ENCODE results near the gene SLC44A5. TPM values are rescaled to one million over a fixed set of nuclear protein-coding genes. Genes with fewer than 3 reads are reported as not detected.
"Not testable (repeated sequence)": the region's sequence is repeated elsewhere in the genome, so short reads cannot be mapped to it uniquely, and the experiment has no call there.

The SLC44A5 gene
- total and polyA plus RNA-seq, 2 donors from 2014 or later, result 0.66 to 5.0 TPM

GRCh38 chr1:75600781-75601180 is 10.1 kb downstream of the SLC44A5 start:
- H3K36me3 ChIP-seq (ENCODE audit: control insufficient read depth in 2 of 3, insufficient read depth in 3 of 3, low read length in 3 of 3), result no peaks in the 10 kb centered on the region
- no peaks in the 10 kb centered on the region for H3K4me1 ChIP-seq (ENCODE audit: control insufficient read depth in 2 of 3, insufficient read depth in 2 of 3, low read depth in 1 of 3, low read length in 3 of 3)
- no peaks in the 10 kb centered on the region for H3K27me3 ChIP-seq (ENCODE audit: control insufficient read depth, insufficient read depth, low read length)
- no peaks in the 10 kb centered on the region for H3K9me3 ChIP-seq (ENCODE audit: control insufficient read depth in 2 of 3, insufficient read depth in 1 of 3, low read length in 3 of 3)
- TF ChIP-seq, protein P1, sequence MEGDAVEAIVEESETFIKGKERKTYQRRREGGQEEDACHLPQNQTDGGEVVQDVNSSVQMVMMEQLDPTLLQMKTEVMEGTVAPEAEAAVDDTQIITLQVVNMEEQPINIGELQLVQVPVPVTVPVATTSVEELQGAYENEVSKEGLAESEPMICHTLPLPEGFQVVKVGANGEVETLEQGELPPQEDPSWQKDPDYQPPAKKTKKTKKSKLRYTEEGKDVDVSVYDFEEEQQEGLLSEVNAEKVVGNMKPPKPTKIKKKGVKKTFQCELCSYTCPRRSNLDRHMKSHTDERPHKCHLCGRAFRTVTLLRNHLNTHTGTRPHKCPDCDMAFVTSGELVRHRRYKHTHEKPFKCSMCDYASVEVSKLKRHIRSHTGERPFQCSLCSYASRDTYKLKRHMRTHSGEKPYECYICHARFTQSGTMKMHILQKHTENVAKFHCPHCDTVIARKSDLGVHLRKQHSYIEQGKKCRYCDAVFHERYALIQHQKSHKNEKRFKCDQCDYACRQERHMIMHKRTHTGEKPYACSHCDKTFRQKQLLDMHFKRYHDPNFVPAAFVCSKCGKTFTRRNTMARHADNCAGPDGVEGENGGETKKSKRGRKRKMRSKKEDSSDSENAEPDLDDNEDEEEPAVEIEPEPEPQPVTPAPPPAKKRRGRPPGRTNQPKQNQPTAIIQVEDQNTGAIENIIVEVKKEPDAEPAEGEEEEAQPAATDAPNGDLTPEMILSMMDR (IDR thresholded peaks at IDR 0.05; ENCODE audit: borderline replicate concordance, extremely low read depth, insufficient read depth), result no peak
- no peak overlapping the region for H3K4me3 ChIP-seq (ENCODE audit: low read length in 3 of 3)
- intact Hi-C loops (cut with DNase I), result no loop called here
- no peak for DNase-seq
- FAIRE-seq, result no peak
- no peak overlapping the region for H3K27ac ChIP-seq (ENCODE audit: low read depth in 2 of 2, low read length in 2 of 2)
- H3K9ac ChIP-seq (ENCODE audit: low read length in 3 of 3), result no peak overlapping the region

DNA sequence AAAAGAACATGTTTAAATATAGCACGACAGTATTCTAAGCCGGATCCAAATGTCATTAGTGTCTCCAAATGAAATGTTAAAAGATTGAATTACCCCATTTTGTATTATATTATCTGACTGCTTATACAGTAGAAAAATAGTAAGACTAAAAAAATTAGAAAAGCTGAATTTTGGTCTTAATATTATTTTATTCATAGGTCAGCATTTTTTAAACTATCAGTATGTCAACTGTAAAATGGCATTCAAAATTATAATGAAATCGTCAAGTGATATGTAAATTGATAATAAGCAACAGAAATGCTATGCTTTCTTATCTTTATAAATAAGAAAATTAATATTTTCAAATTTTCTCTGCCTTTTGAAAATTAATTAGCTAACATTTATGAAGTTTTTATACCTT is 16.6 kb downstream of the SLC44A5 start:
- Histone ChIP-seq H3K9ac (ENCODE audit: low read length in 3 of 3) (no peak overlapping the region), H3K36me3 (ENCODE audit: control insufficient read depth in 2 of 3, insufficient read depth in 3 of 3, low read length in 3 of 3) (no peaks in the 10 kb centered on the region), H3K27me3 (ENCODE audit: control insufficient read depth, insufficient read depth, low read length) (no peaks in the 10 kb centered on the region), H3K4me1 (ENCODE audit: control insufficient read depth in 2 of 3, insufficient read depth in 2 of 3, low read depth in 1 of 3, low read length in 3 of 3) (no peaks in the 10 kb centered on the region), H3K27ac (ENCODE audit: low read depth in 2 of 2, low read length in 2 of 2) (no peak overlapping the region), H3K4me3 (ENCODE audit: low read length in 3 of 3) (no peak overlapping the region), H3K9me3 (ENCODE audit: control insufficient read depth in 2 of 3, insufficient read depth in 1 of 3, low read length in 3 of 3) (no peaks in the 10 kb centered on the region)
- no peak for DNase-seq
- intact Hi-C loops (cut with DNase I), result no loop called here
- no peak for FAIRE-seq
- TF ChIP-seq, protein P1 (IDR thresholded peaks at IDR 0.05; ENCODE audit: borderline replicate concordance, extremely low read depth, insufficient read depth), result no peak

DNA sequence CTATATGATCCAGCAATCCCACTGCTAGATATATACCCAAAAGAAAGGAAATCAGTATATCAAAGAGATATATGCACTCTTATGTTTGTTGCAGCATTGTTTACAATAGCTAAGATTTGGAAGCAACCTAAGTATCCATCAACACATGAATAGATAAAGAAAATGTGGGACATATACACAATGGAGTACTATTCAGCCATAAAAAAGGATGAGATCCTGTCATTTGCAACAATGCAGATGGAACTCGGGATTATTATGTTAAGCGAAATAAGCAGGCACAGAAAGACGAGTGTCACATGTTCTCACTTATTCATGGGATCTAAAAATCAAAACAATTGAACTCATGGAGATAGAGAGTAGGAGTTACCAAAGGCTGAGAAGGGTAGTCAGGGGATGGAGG is 17.5 kb downstream of the SLC44A5 start:
- H3K36me3 ChIP-seq (ENCODE audit: control insufficient read depth in 2 of 3, insufficient read depth in 3 of 3, low read length in 3 of 3); FAIRE-seq; intact Hi-C loops (cut with DNase I); H3K9ac ChIP-seq (ENCODE audit: low read length in 3 of 3); H3K27ac ChIP-seq (ENCODE audit: low read depth in 2 of 2, low read length in 2 of 2); DNase-seq; H3K4me1 ChIP-seq (ENCODE audit: control insufficient read depth in 2 of 3, insufficient read depth in 2 of 3, low read depth in 1 of 3, low read length in 3 of 3); H3K27me3 ChIP-seq (ENCODE audit: control insufficient read depth, insufficient read depth, low read length); H3K4me3 ChIP-seq (ENCODE audit: low read length in 3 of 3); H3K9me3 ChIP-seq (ENCODE audit: control insufficient read depth in 2 of 3, insufficient read depth in 1 of 3, low read length in 3 of 3): not testable (repeated sequence)

DNA sequence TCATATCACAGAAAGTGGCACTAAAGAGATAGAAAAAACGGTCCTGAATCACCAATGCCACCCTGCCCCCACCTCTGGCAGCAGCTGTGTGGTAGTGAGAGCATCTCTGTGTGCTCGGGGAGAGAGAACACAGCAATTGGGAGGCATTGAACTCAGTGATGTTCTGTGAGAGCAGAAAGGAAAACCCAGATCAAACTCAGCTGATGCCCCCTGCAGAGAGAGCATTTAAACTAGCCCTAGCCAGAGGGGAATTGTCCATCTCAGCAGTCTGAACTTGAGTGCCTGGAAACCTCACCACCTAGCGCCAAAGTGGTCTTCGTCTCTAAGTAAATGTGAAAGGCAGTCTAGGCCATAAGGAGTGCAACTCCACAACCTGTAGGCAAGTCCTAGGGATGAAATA is 21.3 kb downstream of the SLC44A5 start:
- Histone ChIP-seq H3K36me3 (ENCODE audit: control insufficient read depth in 2 of 3, insufficient read depth in 3 of 3, low read length in 3 of 3) (no peaks in the 10 kb centered on the region), H3K4me3 (ENCODE audit: low read length in 3 of 3) (no peak overlapping the region), H3K9me3 (ENCODE audit: control insufficient read depth in 2 of 3, insufficient read depth in 1 of 3, low read length in 3 of 3) (no peaks in the 10 kb centered on the region), H3K27me3 (ENCODE audit: control insufficient read depth, insufficient read depth, low read length) (no peaks in the 10 kb centered on the region), H3K27ac (ENCODE audit: low read depth in 2 of 2, low read length in 2 of 2) (no peak overlapping the region), H3K4me1 (ENCODE audit: control insufficient read depth in 2 of 3, insufficient read depth in 2 of 3, low read depth in 1 of 3, low read length in 3 of 3) (no peaks in the 10 kb centered on the region), H3K9ac (ENCODE audit: low read length in 3 of 3) (no peak overlapping the region)
- intact Hi-C loops (cut with DNase I), result no loop called here
- no peak for FAIRE-seq
- TF ChIP-seq, protein P1 (IDR thresholded peaks at IDR 0.05; ENCODE audit: borderline replicate concordance, extremely low read depth, insufficient read depth), result no peak
- no peak for DNase-seq

All from kidney (tissue), 14 donors.